ENCODE results near the gene TPK1. TPM values are rescaled to one million over a fixed set of nuclear protein-coding genes. Genes with fewer than 3 reads are reported as not detected.

The TPK1 gene
- total RNA-seq, 3 donors from 2014 or later: 9.2 to 10.5 (median 9.3) TPM

- no peak for DNase-seq
- H3K9me3 Mint-ChIP-seq: peaks cover 3% of the 10 kb centered on the region
- peaks cover 37% of the 10 kb centered on the region for H3K4me1 Mint-ChIP-seq (ENCODE audit: low read depth)
- H3K4me3 Mint-ChIP-seq: peak overlapping the region; percentile 98
- no peak for ATAC-seq
- no peaks in the 10 kb centered on the region for H3K36me3 Mint-ChIP-seq (ENCODE audit: insufficient read depth)
- H3K27me3 Mint-ChIP-seq (ENCODE audit: low read depth): no peaks in the 10 kb centered on the region
Observed at GRCh38 chr7:144836545-144836842, 641 bp upstream of the TPK1 start.

DNA sequence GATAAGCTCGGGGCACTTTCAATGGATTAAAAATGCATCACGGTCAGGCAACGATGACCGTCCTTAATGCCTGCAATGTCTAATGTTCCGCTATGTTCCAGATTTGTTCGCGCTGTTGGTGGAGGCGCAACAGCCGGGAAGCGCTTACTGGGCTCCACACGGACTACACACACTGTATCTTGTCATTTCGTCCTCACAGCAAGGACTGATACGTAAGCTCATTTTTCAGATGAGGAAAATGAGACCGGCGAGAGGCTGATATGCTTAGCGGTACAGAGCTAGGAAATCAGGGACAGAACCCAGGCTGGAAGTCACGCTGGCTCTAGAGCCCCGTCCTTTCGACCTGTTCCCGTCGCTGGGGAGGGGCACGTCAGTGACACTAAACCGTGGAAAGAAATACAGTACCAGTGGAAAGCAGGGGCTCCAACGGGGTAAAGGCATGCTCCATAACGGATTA lies 670 bp downstream of the TPK1 start:
- Mint-ChIP-seq H3K9me3 (peaks cover 6% of the 10 kb centered on the region), H3K36me3 (ENCODE audit: insufficient read depth) (peaks cover 4% of the 10 kb centered on the region), H3K27me3 (ENCODE audit: low read depth) (no peaks in the 10 kb centered on the region), H3K4me1 (ENCODE audit: low read depth) (peaks cover 48% of the 10 kb centered on the region), H3K4me3 (peak overlapping the region; percentile 98)
- peak; percentile 32 to 39 for ATAC-seq
- DNase-seq: peak; percentile 27

DNA sequence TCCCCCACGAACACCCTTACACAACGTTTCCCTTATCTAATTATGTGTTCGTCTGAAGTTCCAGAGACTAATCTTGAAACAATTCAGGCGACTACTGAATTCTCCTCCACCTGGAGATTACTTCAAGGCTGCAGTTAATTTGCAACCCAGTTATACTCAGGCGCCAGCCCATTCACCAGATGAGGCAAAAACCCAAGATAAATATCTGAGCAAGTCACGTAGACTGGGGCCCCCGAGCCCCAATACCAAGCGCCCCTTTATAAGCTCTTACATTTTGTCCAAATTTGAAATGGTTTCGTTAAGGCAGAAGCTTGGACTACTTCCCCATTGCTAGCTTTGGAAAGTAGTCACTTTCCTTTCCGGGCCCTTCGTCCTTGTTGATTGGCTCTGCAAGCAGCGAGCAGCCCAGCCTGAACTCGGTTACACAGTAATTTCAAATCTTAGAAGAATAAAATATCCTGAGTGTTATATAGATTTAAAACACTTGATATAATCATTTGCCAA lies 1.2 kb downstream of the TPK1 start:
- DNase-seq (no peak), ATAC-seq (peak in 1 of 2 donors; percentile 28)
- Mint-ChIP-seq H3K4me1 (ENCODE audit: low read depth) (peaks cover 51% of the 10 kb centered on the region), H3K9me3 (peaks cover 6% of the 10 kb centered on the region), H3K4me3 (peak overlapping the region; percentile 98), H3K36me3 (ENCODE audit: insufficient read depth) (peaks cover 4% of the 10 kb centered on the region), H3K27me3 (ENCODE audit: low read depth) (no peaks in the 10 kb centered on the region)

DNA sequence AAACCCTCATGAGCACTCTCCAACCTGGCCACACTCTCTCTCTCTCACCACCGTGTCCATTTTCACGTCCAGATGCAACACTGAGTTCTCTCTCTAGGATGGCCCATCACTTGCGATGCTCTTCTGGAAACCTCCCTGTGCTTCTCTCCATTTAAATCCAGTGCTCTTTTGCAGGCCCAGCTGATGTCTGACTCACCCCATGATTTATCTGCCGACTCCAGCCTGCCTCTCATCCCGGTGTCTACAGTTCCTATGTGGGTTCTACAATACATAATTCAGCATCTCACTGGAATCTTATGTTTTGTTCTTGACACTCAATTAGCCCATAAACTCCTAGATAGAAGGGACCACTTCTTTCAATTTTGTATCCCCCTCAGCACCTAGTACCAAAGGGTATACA lies 5.0 kb downstream of the TPK1 start:
- Mint-ChIP-seq H3K36me3 (ENCODE audit: insufficient read depth) (peaks cover 4% of the 10 kb centered on the region), H3K4me1 (ENCODE audit: low read depth) (peaks cover 63% of the 10 kb centered on the region), H3K9me3 (peaks cover 4% of the 10 kb centered on the region), H3K4me3 (no peak overlapping the region), H3K27me3 (ENCODE audit: low read depth) (no peaks in the 10 kb centered on the region)
- DNase-seq (no peak), ATAC-seq (no peak)

- H3K27me3 Mint-ChIP-seq (ENCODE audit: low read depth): no peaks in the 10 kb centered on the region
- peaks cover 67% of the 10 kb centered on the region for H3K4me1 Mint-ChIP-seq (ENCODE audit: low read depth)
- DNase-seq: no peak
- peaks cover 4% of the 10 kb centered on the region for H3K36me3 Mint-ChIP-seq (ENCODE audit: insufficient read depth)
- no peak overlapping the region for H3K4me3 Mint-ChIP-seq
- peaks cover 4% of the 10 kb centered on the region for H3K9me3 Mint-ChIP-seq
- ATAC-seq: peak in 1 of 2 donors; percentile 46
Observed at GRCh38 chr7:144830024-144830785, 5.6 kb downstream of the TPK1 start.

DNA sequence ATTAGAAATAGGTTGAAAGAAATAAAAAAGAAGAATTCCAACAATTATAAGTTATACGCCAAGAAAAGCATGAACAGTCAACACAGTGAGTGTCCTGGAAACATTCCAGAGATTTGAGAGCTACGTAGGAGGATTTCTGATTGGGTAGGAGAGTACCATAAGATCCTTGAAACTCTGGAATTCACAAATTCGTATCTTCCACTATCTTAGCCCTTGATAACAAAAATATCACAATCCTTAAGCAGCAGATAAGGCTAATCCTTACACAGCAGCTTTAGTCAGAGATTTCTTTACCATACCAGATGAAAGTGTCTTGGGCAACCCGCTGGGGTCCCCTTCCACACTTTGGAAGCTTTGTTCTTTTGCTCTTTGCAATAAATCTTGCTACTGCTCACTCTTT lies 8.2 kb downstream of the TPK1 start:
- no peak for ATAC-seq
- Mint-ChIP-seq H3K4me1 (ENCODE audit: low read depth) (peaks cover 67% of the 10 kb centered on the region), H3K36me3 (ENCODE audit: insufficient read depth) (peaks cover 4% of the 10 kb centered on the region), H3K4me3 (no peak overlapping the region), H3K9me3 (peaks cover 4% of the 10 kb centered on the region), H3K27me3 (ENCODE audit: low read depth) (no peaks in the 10 kb centered on the region)
- no peak for DNase-seq

- H3K4me3 Mint-ChIP-seq: no peak overlapping the region
- peaks cover 4% of the 10 kb centered on the region for H3K36me3 Mint-ChIP-seq (ENCODE audit: insufficient read depth)
- no peak for ATAC-seq
- peaks cover 4% of the 10 kb centered on the region for H3K9me3 Mint-ChIP-seq
- H3K4me1 Mint-ChIP-seq (ENCODE audit: low read depth): peaks cover 72% of the 10 kb centered on the region
- no peak for DNase-seq
- H3K27me3 Mint-ChIP-seq (ENCODE audit: low read depth): no peaks in the 10 kb centered on the region
Observed at GRCh38 chr7:144826208-144826607, 9.6 kb downstream of the TPK1 start.

GRCh38 chr7:144824360-144824759 lies 11.5 kb downstream of the TPK1 start:
- H3K36me3 Mint-ChIP-seq (ENCODE audit: insufficient read depth): no peaks in the 10 kb centered on the region
- H3K9me3 Mint-ChIP-seq: no peaks in the 10 kb centered on the region
- H3K4me3 Mint-ChIP-seq: no peak overlapping the region
- no peak for ATAC-seq
- H3K4me1 Mint-ChIP-seq (ENCODE audit: low read depth): peaks cover 74% of the 10 kb centered on the region
- no peak for DNase-seq
- H3K27me3 Mint-ChIP-seq (ENCODE audit: low read depth): no peaks in the 10 kb centered on the region

GRCh38 chr7:144822223-144822622 lies 13.6 kb downstream of the TPK1 start:
- Mint-ChIP-seq H3K36me3 (ENCODE audit: insufficient read depth) (no peaks in the 10 kb centered on the region), H3K9me3 (no peaks in the 10 kb centered on the region), H3K27me3 (ENCODE audit: low read depth) (no peaks in the 10 kb centered on the region), H3K4me3 (no peak overlapping the region), H3K4me1 (ENCODE audit: low read depth) (peaks cover 84% of the 10 kb centered on the region)
- no peak for DNase-seq
- ATAC-seq: no peak

DNA sequence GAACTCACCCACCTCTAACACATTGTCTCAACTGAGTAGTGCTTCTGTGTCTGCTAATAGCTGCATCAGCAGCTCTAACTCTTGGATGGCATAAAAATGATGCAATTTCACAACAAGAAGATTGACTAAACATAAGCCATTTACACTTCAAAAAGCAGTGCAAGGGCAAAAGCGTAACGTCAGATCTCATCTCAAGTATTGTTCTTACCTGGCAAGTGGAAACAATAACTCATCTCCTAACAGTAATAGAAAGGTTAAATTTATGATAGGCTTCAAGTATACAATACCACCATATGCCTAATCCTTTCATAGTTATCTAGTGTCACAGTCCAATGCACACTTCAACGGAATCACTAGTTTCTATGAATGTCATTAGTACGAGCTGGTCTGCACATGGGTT lies 14.8 kb downstream of the TPK1 start:
- no peaks in the 10 kb centered on the region for H3K9me3 Mint-ChIP-seq
- ATAC-seq (peak; percentile 80 to 87), DNase-seq (no peak)
- no peaks in the 10 kb centered on the region for H3K27me3 Mint-ChIP-seq (ENCODE audit: low read depth)
- H3K4me3 Mint-ChIP-seq: no peak overlapping the region
- H3K36me3 Mint-ChIP-seq (ENCODE audit: insufficient read depth): no peaks in the 10 kb centered on the region
- H3K4me1 Mint-ChIP-seq (ENCODE audit: low read depth): peaks cover 80% of the 10 kb centered on the region

DNA sequence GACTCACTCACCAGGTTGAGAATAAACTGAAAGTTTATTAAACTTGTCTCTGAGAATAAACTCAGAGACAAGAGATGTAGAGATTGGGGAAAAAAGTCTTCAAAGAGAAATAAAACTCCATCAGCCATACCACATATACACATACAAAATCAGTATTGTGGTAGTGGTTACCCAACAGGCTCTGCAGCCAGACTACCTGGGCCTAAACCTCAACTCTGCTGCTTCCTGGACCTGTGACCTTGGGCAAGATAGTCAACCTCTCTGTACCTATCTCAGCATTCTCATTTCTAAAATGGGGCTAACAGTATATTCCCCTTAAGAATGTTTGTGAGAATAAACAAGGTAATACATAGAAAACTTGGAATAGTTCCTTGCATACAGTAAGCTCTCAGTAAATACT lies 15.3 kb downstream of the TPK1 start:
- H3K9me3 Mint-ChIP-seq: no peaks in the 10 kb centered on the region
- no peaks in the 10 kb centered on the region for H3K36me3 Mint-ChIP-seq (ENCODE audit: insufficient read depth)

GRCh38 chr7:144819566-144819965 lies 16.3 kb downstream of the TPK1 start:
- H3K4me3 Mint-ChIP-seq: no peak overlapping the region
- no peaks in the 10 kb centered on the region for H3K36me3 Mint-ChIP-seq (ENCODE audit: insufficient read depth)
- H3K27me3 Mint-ChIP-seq (ENCODE audit: low read depth): no peaks in the 10 kb centered on the region
- no peaks in the 10 kb centered on the region for H3K9me3 Mint-ChIP-seq
- no peak for ATAC-seq
- H3K4me1 Mint-ChIP-seq (ENCODE audit: low read depth): peaks cover 78% of the 10 kb centered on the region
- DNase-seq: no peak

More for the DNA sequence above, 15.3 kb downstream of the TPK1 start:
- DNase-seq (no peak), ATAC-seq (no peak)
- Mint-ChIP-seq H3K27me3 (ENCODE audit: low read depth) (no peaks in the 10 kb centered on the region), H3K4me1 (ENCODE audit: low read depth) (peaks cover 77% of the 10 kb centered on the region), H3K4me3 (no peak overlapping the region)

DNA sequence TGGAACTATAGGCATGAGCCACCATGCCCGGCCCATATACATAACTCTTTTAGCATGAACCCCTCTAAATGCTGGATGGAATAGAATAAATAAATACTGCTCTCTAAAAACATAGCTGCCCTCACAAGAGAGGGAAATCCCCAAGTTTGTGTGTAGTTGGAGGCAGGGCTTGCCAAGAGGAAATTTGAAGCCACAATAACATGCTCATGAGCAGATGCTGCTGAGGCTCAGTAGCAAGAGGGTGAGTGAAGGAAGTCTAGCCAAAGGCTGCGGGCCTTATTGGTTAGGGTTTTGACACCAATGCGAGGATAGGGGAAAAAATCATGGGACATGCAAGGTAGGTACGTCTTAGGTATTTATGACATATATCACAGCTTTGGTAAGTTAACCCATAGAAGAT lies 17.3 kb downstream of the TPK1 start:
- Mint-ChIP-seq H3K4me3 (peak overlapping the region; percentile 33), H3K36me3 (ENCODE audit: insufficient read depth) (no peaks in the 10 kb centered on the region), H3K27me3 (ENCODE audit: low read depth) (no peaks in the 10 kb centered on the region), H3K9me3 (no peaks in the 10 kb centered on the region), H3K4me1 (ENCODE audit: low read depth) (peaks cover 72% of the 10 kb centered on the region)
- ATAC-seq (peak; percentile 58 to 64), DNase-seq (peak; percentile 28)

DNA sequence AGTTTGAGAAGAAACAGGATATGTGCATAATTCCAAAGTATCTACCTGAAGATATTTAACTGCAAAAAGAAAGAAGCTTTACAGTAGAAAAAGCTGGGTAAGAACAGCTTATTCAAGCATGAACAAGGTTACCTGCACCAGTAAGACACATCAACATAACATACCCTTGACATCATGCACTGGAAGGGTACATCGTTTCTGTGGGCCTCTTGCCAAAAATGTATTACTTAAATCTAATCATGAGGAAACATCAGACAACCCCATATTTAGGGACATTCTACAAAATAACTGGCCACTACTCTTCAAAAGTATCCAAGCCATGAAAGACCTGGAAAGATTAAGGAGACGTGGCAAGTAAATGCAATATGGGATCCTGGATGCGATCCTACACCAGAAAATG lies 18.9 kb downstream of the TPK1 start:
- ATAC-seq: no peak
- Mint-ChIP-seq H3K4me1 (ENCODE audit: low read depth) (peaks cover 71% of the 10 kb centered on the region), H3K9me3 (no peaks in the 10 kb centered on the region), H3K36me3 (ENCODE audit: insufficient read depth) (no peaks in the 10 kb centered on the region), H3K4me3 (no peak overlapping the region), H3K27me3 (ENCODE audit: low read depth) (no peaks in the 10 kb centered on the region)
- no peak for DNase-seq

DNA sequence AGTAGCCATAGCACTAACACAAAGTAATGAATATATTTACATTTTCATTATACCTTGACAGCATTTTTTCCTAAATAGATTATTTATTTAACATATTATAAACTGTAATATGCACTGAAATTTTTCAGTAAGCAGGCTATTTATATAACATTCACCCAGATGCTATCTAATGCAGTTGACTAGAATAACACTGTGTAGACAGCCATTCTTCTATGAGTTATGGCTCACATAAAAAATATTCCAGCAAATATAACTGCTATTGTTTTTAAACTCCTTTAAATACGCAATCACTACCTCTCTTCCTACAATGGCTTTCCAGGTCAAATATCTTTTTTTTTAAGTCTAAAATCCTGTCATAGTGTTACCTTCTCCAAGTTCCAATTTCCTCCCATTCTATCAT lies 21.6 kb downstream of the TPK1 start:
- no peak overlapping the region for H3K4me3 Mint-ChIP-seq
- H3K27me3 Mint-ChIP-seq (ENCODE audit: low read depth): no peaks in the 10 kb centered on the region
- H3K9me3 Mint-ChIP-seq: no peaks in the 10 kb centered on the region
- no peak for ATAC-seq
- H3K4me1 Mint-ChIP-seq (ENCODE audit: low read depth): peaks cover 65% of the 10 kb centered on the region
- H3K36me3 Mint-ChIP-seq (ENCODE audit: insufficient read depth): no peaks in the 10 kb centered on the region
- no peak for DNase-seq
